Measurements from ENCODE around the gene MAP2K4. TPM values are rescaled to one million over a fixed set of nuclear protein-coding genes. Genes with fewer than 3 reads are reported as not detected.

MAP2K4 gene
- total and polyA plus RNA-seq, 7 experiments from 2014 or later = 21.8 to 45.1 (median 32.4) TPM

- no peaks in the 10 kb centered on the region for H3K27me3 ChIP-seq (ENCODE audit: control insufficient read depth in 2 of 2, insufficient read depth in 2 of 2, low read length in 2 of 2)
- peaks cover 0 to 9% of the 10 kb centered on the region in 2 donors for H3K4me1 ChIP-seq (ENCODE audit: control insufficient read depth in 2 of 2, insufficient read depth in 2 of 2, low read length in 2 of 2)
- no peaks in the 10 kb centered on the region for H3K27me3 Mint-ChIP-seq
- H3K9me3 Mint-ChIP-seq = peaks cover 0 to 3% (median 0%) of the 10 kb centered on the region in 11 donors
- ChIA-PET CTCF (interaction anchor here (0.6 kb wide), 1 partner anchor 94 kb away, joined by 3 read pairs; no protein-coding TSS in a partner anchor), POLR2A (interaction anchor here (1.1 kb wide), 1 partner anchor 47 kb away, joined by 5 read pairs; the partner anchor contains the start of gene ZNF18)
- H3K27ac ChIP-seq (ENCODE audit: low read depth, low read length) = no peak overlapping the region
- no peak for DNase-seq
- no peaks in the 10 kb centered on the region for H3K36me3 ChIP-seq (ENCODE audit: control insufficient read depth in 2 of 3, insufficient read depth in 3 of 3, low read length in 3 of 3)
- H3K4me3 ChIP-seq (ENCODE audit: low read length) = no peak overlapping the region
- peaks cover 0 to 15% (median 9%) of the 10 kb centered on the region in 5 donors for H3K36me3 Mint-ChIP-seq
- no peak overlapping the region for H3K27ac Mint-ChIP-seq
- H3K9me3 ChIP-seq (ENCODE audit: control insufficient read depth in 2 of 3, low read length in 3 of 3) = no peaks in the 10 kb centered on the region
- no peak overlapping the region for H3K4me3 Mint-ChIP-seq
- peaks cover 19 to 87% (median 78%) of the 10 kb centered on the region in 7 donors for H3K4me1 Mint-ChIP-seq
- intact Hi-C loops (cut with micrococcal nuclease) = no loop called here
- no peak for ATAC-seq
Observed at GRCh38 chr17:12043702-12044101, 23.0 kb downstream of the MAP2K4 start.

GRCh38 chr17:12046786-12047185 lies 26.1 kb downstream of the MAP2K4 start:
- ChIA-PET POLR2A (interaction anchor here (2.3 kb wide), 1 partner anchor 50 kb away, joined by 8 read pairs; the partner anchor contains the start of gene ZNF18), CTCF (no interaction called here)

GRCh38 chr17:12047681-12048376 lies 27.2 kb downstream of the MAP2K4 start:
- Histone ChIP-seq H3K27ac (ENCODE audit: low read depth, low read length) (no peak overlapping the region), H3K9me3 (ENCODE audit: control insufficient read depth in 2 of 3, low read length in 3 of 3) (no peaks in the 10 kb centered on the region), H3K27me3 (ENCODE audit: control insufficient read depth in 2 of 2, insufficient read depth in 2 of 2, low read length in 2 of 2) (no peaks in the 10 kb centered on the region), H3K4me3 (ENCODE audit: low read length) (no peak overlapping the region), H3K36me3 (ENCODE audit: control insufficient read depth in 2 of 3, insufficient read depth in 3 of 3, low read length in 3 of 3) (no peaks in the 10 kb centered on the region), H3K4me1 (ENCODE audit: control insufficient read depth in 2 of 2, insufficient read depth in 2 of 2, low read length in 2 of 2) (peaks cover under 1 to 9% of the 10 kb centered on the region in 2 donors)
- CTCF ChIA-PET = no interaction called here
- intact Hi-C loops (cut with micrococcal nuclease) = no loop called here
- Mint-ChIP-seq H3K27ac (no peak overlapping the region), H3K4me1 (peaks cover 25 to 95% (median 89%) of the 10 kb centered on the region in 7 donors), H3K36me3 (peaks cover 0 to 3% (median 0%) of the 10 kb centered on the region in 5 donors), H3K9me3 (peaks cover 0 to 3% (median 0%) of the 10 kb centered on the region in 11 donors), H3K4me3 (peak overlapping the region in 1 of 10 donors; percentile 20), H3K27me3 (no peaks in the 10 kb centered on the region)
- DNase-seq (no peak), ATAC-seq (no peak)
- POLR2A ChIA-PET = interaction anchor here (2.3 kb wide), 1 partner anchor 51 kb away, joined by 8 read pairs; the partner anchor contains the start of gene ZNF18

More at GRCh38 chr17:12046786-12047185, 26.1 kb downstream of the MAP2K4 start:
- Histone ChIP-seq H3K27me3 (ENCODE audit: control insufficient read depth in 2 of 2, insufficient read depth in 2 of 2, low read length in 2 of 2) (no peaks in the 10 kb centered on the region), H3K27ac (ENCODE audit: low read depth, low read length) (no peak overlapping the region), H3K36me3 (ENCODE audit: control insufficient read depth in 2 of 3, insufficient read depth in 3 of 3, low read length in 3 of 3) (no peaks in the 10 kb centered on the region), H3K4me1 (ENCODE audit: control insufficient read depth in 2 of 2, insufficient read depth in 2 of 2, low read length in 2 of 2) (peaks cover 0 to 9% of the 10 kb centered on the region in 2 donors), H3K9me3 (ENCODE audit: control insufficient read depth in 2 of 3, low read length in 3 of 3) (no peaks in the 10 kb centered on the region), H3K4me3 (ENCODE audit: low read length) (no peak overlapping the region)
- peaks cover 0 to 5% (median 4%) of the 10 kb centered on the region in 5 donors for H3K36me3 Mint-ChIP-seq
- no peak for DNase-seq
- H3K9me3 Mint-ChIP-seq = peaks cover 0 to 3% (median 0%) of the 10 kb centered on the region in 11 donors
- peak overlapping the region in 1 of 10 donors; percentile 3 for H3K4me3 Mint-ChIP-seq
- intact Hi-C loops (cut with micrococcal nuclease) = no loop called here
- no peak for ATAC-seq
- H3K4me1 Mint-ChIP-seq = peaks cover 20 to 91% (median 84%) of the 10 kb centered on the region in 7 donors
- no peaks in the 10 kb centered on the region for H3K27me3 Mint-ChIP-seq
- peak overlapping the region in 1 of 9 donors; percentile 76 for H3K27ac Mint-ChIP-seq

GRCh38 chr17:12048843-12049473 lies 28.3 kb downstream of the MAP2K4 start:
- POLR2A ChIA-PET = no interaction called here
- H3K27ac Mint-ChIP-seq = peak overlapping the region in 3 of 9 donors; percentile 11 to 44 (median 28)
- H3K27me3 ChIP-seq (ENCODE audit: control insufficient read depth in 2 of 2, insufficient read depth in 2 of 2, low read length in 2 of 2) = no peaks in the 10 kb centered on the region
- H3K4me1 ChIP-seq (ENCODE audit: control insufficient read depth in 2 of 2, insufficient read depth in 2 of 2, low read length in 2 of 2) = peaks cover 7 to 9% of the 10 kb centered on the region in 2 donors
- DNase-seq = no peak
- no peaks in the 10 kb centered on the region for H3K36me3 ChIP-seq (ENCODE audit: control insufficient read depth in 2 of 3, insufficient read depth in 3 of 3, low read length in 3 of 3)
- peak overlapping the region in 5 of 10 donors; percentile 6 to 51 (median 17) for H3K4me3 Mint-ChIP-seq
- peaks cover 32 to 96% (median 91%) of the 10 kb centered on the region in 7 donors for H3K4me1 Mint-ChIP-seq
- no peaks in the 10 kb centered on the region for H3K9me3 ChIP-seq (ENCODE audit: control insufficient read depth in 2 of 3, low read length in 3 of 3)
- no peak overlapping the region for H3K27ac ChIP-seq (ENCODE audit: low read depth, low read length)
- intact Hi-C loops (cut with micrococcal nuclease) = no loop called here
- CTCF ChIA-PET = no interaction called here
- H3K4me3 ChIP-seq (ENCODE audit: low read length) = no peak overlapping the region
- no peaks in the 10 kb centered on the region for H3K36me3 Mint-ChIP-seq
- ATAC-seq = no peak
- no peaks in the 10 kb centered on the region for H3K27me3 Mint-ChIP-seq
- peaks cover 0 to 3% (median 0%) of the 10 kb centered on the region in 11 donors for H3K9me3 Mint-ChIP-seq

- Mint-ChIP-seq H3K27ac (peak overlapping the region in 4 of 9 donors; percentile 6 to 32 (median 8)), H3K27me3 (no peaks in the 10 kb centered on the region), H3K9me3 (peaks cover 0 to 3% (median 0%) of the 10 kb centered on the region in 11 donors), H3K4me1 (peaks cover 42 to 96% (median 92%) of the 10 kb centered on the region in 7 donors), H3K36me3 (peaks cover 0 to 6% (median 2%) of the 10 kb centered on the region in 5 donors), H3K4me3 (peak overlapping the region in 4 of 10 donors; percentile 5 to 51 (median 26))
- Histone ChIP-seq H3K36me3 (ENCODE audit: control insufficient read depth in 2 of 3, insufficient read depth in 3 of 3, low read length in 3 of 3) (no peaks in the 10 kb centered on the region), H3K27ac (ENCODE audit: low read depth, low read length) (no peak overlapping the region), H3K9me3 (ENCODE audit: control insufficient read depth in 2 of 3, low read length in 3 of 3) (no peaks in the 10 kb centered on the region), H3K4me3 (ENCODE audit: low read length) (no peak overlapping the region), H3K4me1 (ENCODE audit: control insufficient read depth in 2 of 2, insufficient read depth in 2 of 2, low read length in 2 of 2) (peaks cover 3 to 7% of the 10 kb centered on the region in 2 donors), H3K27me3 (ENCODE audit: control insufficient read depth in 2 of 2, insufficient read depth in 2 of 2, low read length in 2 of 2) (no peaks in the 10 kb centered on the region)
- ChIA-PET CTCF (no interaction called here), POLR2A (interaction anchor here (0.6 kb wide), 2 partner anchors 9 to 29 kb away, joined by 3 read pairs; no protein-coding TSS in a partner anchor)
- intact Hi-C loops (cut with micrococcal nuclease) = no loop called here
- ATAC-seq (no peak), DNase-seq (no peak)
Observed at GRCh38 chr17:12050646-12051225, 30.1 kb downstream of the MAP2K4 start.

GRCh38 chr17:12053552-12053951 lies 32.9 kb downstream of the MAP2K4 start:
- Mint-ChIP-seq H3K27me3 (no peaks in the 10 kb centered on the region), H3K27ac (peak overlapping the region in 7 of 9 donors; percentile 28 to 85 (median 72)), H3K4me3 (peak overlapping the region; percentile 2 to 82 (median 61)), H3K9me3 (peaks cover 0 to 1% (median 0%) of the 10 kb centered on the region in 11 donors), H3K36me3 (peaks cover 4 to 17% (median 8%) of the 10 kb centered on the region in 5 donors), H3K4me1 (peaks cover 51 to 91% (median 89%) of the 10 kb centered on the region in 7 donors)
- ATAC-seq (no peak), DNase-seq (no peak)
- Histone ChIP-seq H3K4me1 (ENCODE audit: control insufficient read depth in 2 of 2, insufficient read depth in 2 of 2, low read length in 2 of 2) (peaks cover 0 to 7% of the 10 kb centered on the region in 2 donors), H3K36me3 (ENCODE audit: control insufficient read depth in 2 of 3, insufficient read depth in 3 of 3, low read length in 3 of 3) (peaks cover 0 to 3% (median 0%) of the 10 kb centered on the region in 3 experiments), H3K4me3 (ENCODE audit: low read length) (no peak overlapping the region), H3K9me3 (ENCODE audit: control insufficient read depth in 2 of 3, low read length in 3 of 3) (no peaks in the 10 kb centered on the region), H3K27ac (ENCODE audit: low read depth, low read length) (no peak overlapping the region), H3K27me3 (ENCODE audit: control insufficient read depth in 2 of 2, insufficient read depth in 2 of 2, low read length in 2 of 2) (no peaks in the 10 kb centered on the region)
- ChIA-PET POLR2A (interaction anchor here (1.5 kb wide), 1 partner anchor 56 kb away, joined by 9 read pairs; the partner anchor contains the start of gene ZNF18), CTCF (no interaction called here)
- intact Hi-C loops (cut with micrococcal nuclease) = no loop called here
